Uterus (tissue), 2 donors: ENCODE measurements around the gene C22orf15.

Experiments
- CTCF ChIP-seq, 4 experiments: fragments of 200-600 bp in 2 of 4; fragments of 450-650 bp in 2 of 4; sonication (generic) in 2 of 4; IDR thresholded peaks; one replicate each; pipeline ENCODE4 v1.5.1; 2016 to 2019; ENCODE audit warnings: antibody characterized with exemption in 4 of 4, mild to moderate bottlenecking in 2 of 4, moderate library complexity in 1 of 4
- POLR2A ChIP-seq, 2 donors: fragments of 450-650 bp; IDR thresholded peaks; one replicate each; pipeline ENCODE4 v1.6.1; 2016; ENCODE audit warnings: antibody characterized with exemption in 2 of 2, mild to moderate bottlenecking in 1 of 2, moderate library complexity in 1 of 2

GRCh38 chr22:23779083-23779482 lies 16.3 kb downstream of the C22orf15 start:
- TF ChIP-seq CTCF (IDR thresholded peaks at IDR 0.05) (no peak), POLR2A (IDR thresholded peaks at IDR 0.05) (no peak)
